Esophagus squamous epithelium (tissue), 5 donors: Measurements from ENCODE around the gene CCNYL1. TPM values are rescaled to one million over a fixed set of nuclear protein-coding genes. Genes with fewer than 3 reads are reported as not detected.

Source experiments
- DNase-seq: peaks from one replicate; lab custom pipeline; 2025; lab: John Stamatoyannopoulos, UW
- H3K27ac ChIP-seq, 4 donors: fragments of 200-600 bp; sonication (generic); one replicate each; pipeline ENCODE4 v1.5.1; 2016 to 2019; ENCODE audit warnings: mild to moderate bottlenecking in 1 of 4
- H3K27me3 ChIP-seq, 4 donors: fragments of 200-600 bp; sonication (generic); 1 replicate in 3 of 4; 2 replicates in 1 of 4; pipeline versions ENCODE4 v1.5.1 to v1.6.0; 2017 to 2021; ENCODE audit warnings: antibody characterized with exemption in 1 of 4
- H3K36me3 ChIP-seq, 3 donors: fragments of 200-600 bp; sonication (generic); one replicate each; pipeline ENCODE4 v1.5.1; 2016 to 2019
- H3K4me1 ChIP-seq, 3 donors: fragments of 200-600 bp; sonication (generic); one replicate each; pipeline ENCODE4 v1.5.1; 2017 to 2019
- H3K4me3 ChIP-seq, 4 donors: fragments of 200-600 bp; sonication (generic); 1 replicate in 3 of 4; 2 replicates in 1 of 4; pipeline ENCODE4 v1.5.1; 2016 to 2019; ENCODE audit warnings: mild to moderate bottlenecking in 2 of 4, moderate library complexity in 1 of 4
- H3K9me3 ChIP-seq, 3 donors: fragments of 200-600 bp; sonication (generic); one replicate each; pipeline ENCODE4 v1.5.1; 2016 to 2019
- POLR2A ChIP-seq, 4 donors: fragments of 450-650 bp; IDR thresholded peaks; one replicate each; pipeline ENCODE4 v1.6.1; 2017; ENCODE audit warnings: antibody characterized with exemption in 4 of 4, mild to moderate bottlenecking in 4 of 4, moderate library complexity in 3 of 4
- WGBS, 2 donors: methylation state at CpG; one replicate each; pipeline ENCODE4 v1.1.5; 2018; 5-methylcytosine and 5-hydroxymethylcytosine counted together
- intact Hi-C: fragments of 100-400 bp; cut with DNase I; formaldehyde crosslinking; loops from one replicate; pipeline ENCODE4 v1.15.0; 2022
- total RNA-seq, 4 donors: library from RNA; depleted of rRNA; stranded (reverse); fragments of >200 nt; gene quantifications; one replicate each; pipeline ENCODE4 v1.1.0, GENCODE V29; 2016
- TF ChIP-seq, protein P1 (sequence below), 6 experiments: fragments of 450-650 bp in 4 of 6; fragments of 200-600 bp in 2 of 6; sonication (generic) in 2 of 6; IDR thresholded peaks; one replicate each; pipeline ENCODE4 v1.5.1; 2016 to 2019; ENCODE audit warnings: antibody characterized with exemption in 6 of 6, mild to moderate bottlenecking in 4 of 6, moderate library complexity in 4 of 6
- donor health status: DM: yes; HTN: yes; CAD: no.

CCNYL1 gene
- total RNA-seq, 4 donors from 2014 or later: 12.6 to 24.8 (median 15.4) TPM

DNA sequence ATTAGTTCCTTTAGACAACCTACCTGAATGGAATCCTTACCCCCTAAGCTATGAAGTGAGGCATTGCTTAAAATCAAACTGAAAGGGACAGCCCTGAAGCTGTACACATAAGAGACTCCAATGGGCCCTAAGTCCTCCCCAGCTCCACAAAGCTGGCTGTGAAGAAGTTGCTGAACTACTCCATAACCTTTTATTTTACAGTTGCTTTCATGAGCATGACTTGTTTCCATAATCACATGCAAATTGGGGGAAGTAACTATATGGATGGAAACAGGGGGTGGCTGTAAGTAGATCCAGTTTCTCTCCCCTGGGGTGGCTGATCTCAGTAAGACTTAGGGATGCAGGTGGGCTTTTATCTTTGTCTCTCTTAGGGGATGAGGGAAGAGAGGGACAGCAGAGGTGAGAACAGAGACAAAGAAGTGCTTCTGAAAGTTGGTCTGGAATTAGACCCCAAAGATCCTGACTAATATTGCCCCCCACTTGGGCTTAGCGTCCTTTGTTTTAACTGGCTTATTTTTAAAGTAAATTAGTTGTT, 52.7 kb downstream of the CCNYL1 start:
- Histone ChIP-seq H3K27me3 (no peaks in the 10 kb centered on the region), H3K9me3 (no peaks in the 10 kb centered on the region), H3K36me3 (peaks cover 0 to 59% (median 7%) of the 10 kb centered on the region in 3 donors), H3K27ac (no peak overlapping the region), H3K4me3 (no peak overlapping the region), H3K4me1 (peaks cover 5 to 39% (median 13%) of the 10 kb centered on the region in 3 donors)
- intact Hi-C loops: loop anchor here (10.0 kb wide), 1 partner anchor 201 kb away; no protein-coding TSS in a partner anchor
- WGBS, 2 donors: 95 to 96% methylated on average over 1 of the region's 1 CpG
- TF ChIP-seq, protein P1, sequence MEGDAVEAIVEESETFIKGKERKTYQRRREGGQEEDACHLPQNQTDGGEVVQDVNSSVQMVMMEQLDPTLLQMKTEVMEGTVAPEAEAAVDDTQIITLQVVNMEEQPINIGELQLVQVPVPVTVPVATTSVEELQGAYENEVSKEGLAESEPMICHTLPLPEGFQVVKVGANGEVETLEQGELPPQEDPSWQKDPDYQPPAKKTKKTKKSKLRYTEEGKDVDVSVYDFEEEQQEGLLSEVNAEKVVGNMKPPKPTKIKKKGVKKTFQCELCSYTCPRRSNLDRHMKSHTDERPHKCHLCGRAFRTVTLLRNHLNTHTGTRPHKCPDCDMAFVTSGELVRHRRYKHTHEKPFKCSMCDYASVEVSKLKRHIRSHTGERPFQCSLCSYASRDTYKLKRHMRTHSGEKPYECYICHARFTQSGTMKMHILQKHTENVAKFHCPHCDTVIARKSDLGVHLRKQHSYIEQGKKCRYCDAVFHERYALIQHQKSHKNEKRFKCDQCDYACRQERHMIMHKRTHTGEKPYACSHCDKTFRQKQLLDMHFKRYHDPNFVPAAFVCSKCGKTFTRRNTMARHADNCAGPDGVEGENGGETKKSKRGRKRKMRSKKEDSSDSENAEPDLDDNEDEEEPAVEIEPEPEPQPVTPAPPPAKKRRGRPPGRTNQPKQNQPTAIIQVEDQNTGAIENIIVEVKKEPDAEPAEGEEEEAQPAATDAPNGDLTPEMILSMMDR (IDR thresholded peaks at IDR 0.05): no peak
- TF ChIP-seq POLR2A (IDR thresholded peaks at IDR 0.05): no peak
- no peak for DNase-seq

DNA sequence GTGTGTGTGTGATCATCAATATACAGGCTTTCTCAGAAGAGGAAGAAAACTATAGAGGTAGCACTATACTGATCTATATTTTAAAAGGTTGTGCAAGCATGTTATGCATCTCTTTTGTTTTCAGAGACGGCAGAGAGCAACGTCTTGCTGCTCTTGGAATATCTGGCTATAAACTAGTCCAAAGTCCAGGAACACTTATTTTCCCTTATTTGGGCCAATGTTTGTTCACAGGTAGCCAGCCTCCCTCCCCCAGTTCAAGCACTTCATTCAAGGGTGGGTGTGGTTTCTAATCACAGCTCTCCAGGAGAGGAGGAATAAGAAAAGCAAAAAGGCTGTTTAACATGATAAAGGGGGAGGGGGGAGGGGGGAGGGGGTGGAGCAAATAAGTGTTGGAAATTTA, 54.1 kb downstream of the CCNYL1 start:
- no peak for TF ChIP-seq POLR2A (IDR thresholded peaks at IDR 0.05)
- TF ChIP-seq, protein P1 (IDR thresholded peaks at IDR 0.05): no peak
- DNase-seq: no peak
- 46 to 74% methylated on average over 2 of the region's 2 CpGs for WGBS, 2 donors
- H3K9me3 ChIP-seq: no peaks in the 10 kb centered on the region
- peaks cover 0 to 47% (median 7%) of the 10 kb centered on the region in 3 donors for H3K36me3 ChIP-seq
- intact Hi-C loops: loop anchor here (10.0 kb wide), 1 partner anchor 199 kb away; no protein-coding TSS in a partner anchor
- peaks cover 5 to 48% (median 14%) of the 10 kb centered on the region in 3 donors for H3K4me1 ChIP-seq
- H3K4me3 ChIP-seq: no peak overlapping the region
- no peaks in the 10 kb centered on the region for H3K27me3 ChIP-seq
- no peak overlapping the region for H3K27ac ChIP-seq

DNA sequence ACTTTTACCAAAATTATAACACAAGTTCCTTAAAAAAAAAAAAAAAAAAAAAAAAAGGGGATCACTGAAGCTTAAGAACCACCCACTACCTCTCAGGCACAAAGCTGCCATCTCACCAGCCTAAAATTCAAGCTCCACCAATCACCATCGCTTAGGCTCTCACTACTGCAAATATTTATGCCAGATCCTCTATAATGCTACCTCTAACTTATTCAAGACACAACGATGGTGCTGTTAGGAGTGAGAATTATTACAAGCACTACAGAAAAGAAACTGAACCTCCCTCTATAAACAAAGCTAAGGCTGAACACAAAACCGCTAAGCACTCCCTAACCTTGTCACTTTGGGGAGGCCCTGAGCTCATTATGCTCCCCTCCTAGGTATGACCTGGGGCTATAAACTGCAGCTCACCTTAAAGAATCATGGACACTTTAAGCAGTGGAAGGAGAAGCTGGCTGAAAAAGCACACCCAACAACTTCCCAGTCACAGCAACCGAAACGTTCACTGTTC, 54.7 kb downstream of the CCNYL1 start:
- WGBS, 2 donors: 52 to 58% methylated on average over 5 of the region's 5 CpGs
- Histone ChIP-seq H3K4me3 (no peak overlapping the region), H3K9me3 (no peaks in the 10 kb centered on the region), H3K27ac (no peak overlapping the region), H3K27me3 (no peaks in the 10 kb centered on the region), H3K4me1 (peaks cover 8 to 54% (median 17%) of the 10 kb centered on the region in 3 donors), H3K36me3 (peaks cover 0 to 42% (median 7%) of the 10 kb centered on the region in 3 donors)
- DNase-seq: no peak
- intact Hi-C loops: loop anchor here (10.0 kb wide), 1 partner anchor 199 kb away; no protein-coding TSS in a partner anchor
- TF ChIP-seq POLR2A (IDR thresholded peaks at IDR 0.05): no peak
- TF ChIP-seq, protein P1 (IDR thresholded peaks at IDR 0.05): no peak

DNA sequence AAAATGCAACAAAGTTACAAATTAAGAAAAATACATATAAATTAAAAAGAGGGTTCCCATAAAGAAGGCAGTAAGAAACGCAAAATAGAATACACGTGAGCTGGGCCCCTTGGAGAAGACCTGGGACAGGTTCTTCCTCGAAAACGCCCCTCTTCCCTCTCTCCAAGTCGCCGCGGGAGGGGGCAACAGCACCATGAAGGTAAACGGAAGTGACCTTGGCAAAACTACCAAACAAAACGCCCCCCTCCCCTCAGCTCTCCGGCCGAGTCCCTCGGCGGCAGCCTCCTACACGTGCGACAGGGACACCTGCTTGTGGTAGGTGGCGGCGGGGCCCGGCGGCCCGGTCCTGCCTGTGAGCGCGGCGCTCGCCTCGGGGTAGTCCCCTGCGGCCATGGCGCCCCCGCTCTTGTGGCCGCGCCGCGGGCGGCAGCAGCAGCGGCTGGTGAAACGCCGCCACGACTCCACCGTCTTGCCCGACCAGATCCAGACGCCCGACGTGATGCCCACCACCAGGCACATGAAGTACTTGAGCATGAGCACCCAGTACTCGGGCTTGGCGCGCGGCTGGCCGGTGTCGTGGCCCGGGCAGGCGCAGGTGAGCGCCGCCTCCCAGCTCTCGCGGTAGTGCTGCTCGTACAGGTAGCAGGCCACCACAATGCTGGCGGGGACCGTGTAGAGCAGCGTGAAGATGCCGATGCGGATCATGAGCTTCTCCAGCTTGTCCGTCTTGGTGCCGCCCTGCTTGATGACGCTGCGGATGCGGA, 55.4 kb downstream of the CCNYL1 start:
- peak overlapping the region in 2 of 4 donors; percentile 13 to 82 for H3K4me3 ChIP-seq
- no peak overlapping the region for H3K27ac ChIP-seq
- TF ChIP-seq POLR2A (IDR thresholded peaks at IDR 0.05): no peak
- TF ChIP-seq, protein P1 (IDR thresholded peaks at IDR 0.05): no peak
- H3K4me1 ChIP-seq: peaks cover 9 to 59% (median 17%) of the 10 kb centered on the region in 3 donors
- H3K36me3 ChIP-seq: peaks cover 0 to 35% (median 7%) of the 10 kb centered on the region in 3 donors
- no peaks in the 10 kb centered on the region for H3K27me3 ChIP-seq
- WGBS, 2 donors: 54 to 84% methylated on average over 10 to 20 of the region's 65 CpGs
- intact Hi-C loops: loop anchor here (10.0 kb wide), 1 partner anchor 198 kb away; no protein-coding TSS in a partner anchor
- no peak for DNase-seq
- H3K9me3 ChIP-seq: no peaks in the 10 kb centered on the region
